NOMO-1 treated with dmso at 0.1 percent for 144 hours (cell line): ENCODE measurements around the gene MYH14.

Experiments used
- DNase-seq: peaks from one replicate; lab custom pipeline; 2025; ENCODE audit not compliant: unreplicated experiment; lab: John Stamatoyannopoulos, UW

The MYH14 gene

DNA sequence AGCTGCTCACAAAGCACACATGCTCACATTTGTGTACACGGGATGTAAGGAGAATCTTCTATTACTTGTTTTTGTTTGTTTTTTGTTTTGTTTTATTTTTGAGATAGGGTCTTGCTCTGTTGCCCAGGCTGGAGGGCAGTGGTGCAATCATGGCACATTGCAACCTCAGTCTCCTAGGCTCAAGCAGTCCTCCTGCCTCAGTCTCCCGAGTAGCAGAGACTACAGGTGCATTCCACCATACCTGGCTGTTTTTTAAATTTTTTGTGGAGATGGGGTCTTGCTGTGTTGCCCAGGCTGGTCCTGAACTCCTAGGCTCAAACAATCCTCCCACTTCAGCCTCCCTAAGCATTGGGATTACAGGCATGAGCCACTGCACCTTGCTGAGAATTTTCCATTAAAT, 83.9 kb downstream of the MYH14 start:
- DNase-seq, result no peak

DNA sequence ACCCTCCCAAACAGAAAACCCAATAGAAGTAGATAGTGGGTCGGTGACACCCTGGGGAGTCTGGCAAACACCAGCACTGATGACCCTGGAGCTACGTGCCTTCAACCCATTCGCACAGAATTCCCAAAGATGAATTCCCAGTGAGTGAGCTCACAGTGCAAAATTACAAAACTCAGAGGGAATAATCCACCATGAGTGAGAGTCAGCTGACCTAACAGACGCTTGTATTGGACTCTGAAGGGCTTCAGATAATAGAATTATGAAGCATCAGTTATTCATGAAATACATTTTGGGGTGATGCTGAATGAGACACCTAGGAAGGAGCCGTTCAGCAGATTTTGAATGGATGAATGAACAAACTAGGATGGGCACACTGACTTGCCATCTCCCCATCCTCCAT, 85.5 kb downstream of the MYH14 start:
- DNase-seq, result no peak

DNA sequence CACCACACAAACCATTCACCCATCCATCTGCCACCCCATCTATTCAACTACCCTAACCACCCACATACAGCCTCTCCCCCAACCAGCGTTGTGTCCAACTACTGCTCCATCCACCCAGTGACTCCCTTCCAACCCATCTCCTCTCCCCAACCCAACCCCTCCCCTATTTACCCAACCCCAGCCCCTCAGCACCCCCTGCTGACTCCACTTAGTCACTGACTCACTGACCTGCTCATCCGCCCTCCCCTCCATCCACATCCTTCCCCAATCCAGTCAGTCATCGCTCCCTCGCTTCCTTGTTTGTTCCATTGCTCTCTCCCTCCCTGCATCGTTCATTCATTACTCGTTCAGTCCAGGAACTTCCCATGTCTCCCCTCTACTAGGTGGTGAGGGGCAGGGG, 86.6 kb downstream of the MYH14 start:
- DNase-seq, result no peak

DNA sequence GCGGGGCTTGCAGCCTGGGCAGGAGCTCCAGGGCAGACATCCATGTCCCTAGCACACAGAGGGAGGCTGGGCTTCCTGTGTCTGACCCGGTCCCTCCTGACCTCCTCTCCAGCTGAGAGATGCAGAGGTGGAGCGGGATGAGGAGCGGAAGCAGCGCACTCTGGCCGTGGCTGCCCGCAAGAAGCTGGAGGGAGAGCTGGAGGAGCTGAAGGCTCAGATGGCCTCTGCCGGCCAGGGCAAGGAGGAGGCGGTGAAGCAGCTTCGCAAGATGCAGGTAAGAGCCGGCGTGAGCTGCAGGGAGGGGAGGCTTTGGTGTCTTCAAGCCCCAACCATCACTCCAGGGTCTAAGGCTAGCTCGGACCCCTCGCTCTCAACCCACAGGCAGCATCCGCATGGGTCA, 87.4 kb downstream of the MYH14 start:
- DNase-seq, result no peak

DNA sequence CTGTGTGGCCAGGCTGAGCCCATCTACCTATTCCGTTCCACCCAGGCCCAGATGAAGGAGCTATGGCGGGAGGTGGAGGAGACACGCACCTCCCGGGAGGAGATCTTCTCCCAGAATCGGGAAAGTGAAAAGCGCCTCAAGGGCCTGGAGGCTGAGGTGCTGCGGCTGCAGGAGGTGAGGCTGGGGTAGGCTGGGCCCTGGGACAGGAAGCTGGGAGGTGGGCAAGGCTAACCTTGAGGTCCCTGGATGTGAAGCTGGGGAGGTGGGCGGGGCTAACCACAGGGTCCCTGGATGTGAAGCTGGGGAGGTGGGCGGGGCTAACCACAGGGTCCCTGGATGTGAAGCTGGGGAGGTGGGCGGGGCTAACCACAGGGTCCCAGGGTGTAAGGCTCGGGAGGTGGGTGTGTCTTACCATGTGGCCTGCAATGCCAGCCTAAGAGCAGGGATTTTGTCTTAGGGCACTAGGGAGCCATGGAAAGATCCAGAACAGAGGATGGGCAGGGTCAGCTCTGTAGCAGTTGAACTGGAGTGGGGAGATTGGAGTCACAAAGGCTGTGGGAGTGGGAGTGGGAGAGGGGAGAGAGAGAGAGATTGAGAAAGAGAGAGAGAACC, 88.9 kb downstream of the MYH14 start:
- no peak for DNase-seq

DNA sequence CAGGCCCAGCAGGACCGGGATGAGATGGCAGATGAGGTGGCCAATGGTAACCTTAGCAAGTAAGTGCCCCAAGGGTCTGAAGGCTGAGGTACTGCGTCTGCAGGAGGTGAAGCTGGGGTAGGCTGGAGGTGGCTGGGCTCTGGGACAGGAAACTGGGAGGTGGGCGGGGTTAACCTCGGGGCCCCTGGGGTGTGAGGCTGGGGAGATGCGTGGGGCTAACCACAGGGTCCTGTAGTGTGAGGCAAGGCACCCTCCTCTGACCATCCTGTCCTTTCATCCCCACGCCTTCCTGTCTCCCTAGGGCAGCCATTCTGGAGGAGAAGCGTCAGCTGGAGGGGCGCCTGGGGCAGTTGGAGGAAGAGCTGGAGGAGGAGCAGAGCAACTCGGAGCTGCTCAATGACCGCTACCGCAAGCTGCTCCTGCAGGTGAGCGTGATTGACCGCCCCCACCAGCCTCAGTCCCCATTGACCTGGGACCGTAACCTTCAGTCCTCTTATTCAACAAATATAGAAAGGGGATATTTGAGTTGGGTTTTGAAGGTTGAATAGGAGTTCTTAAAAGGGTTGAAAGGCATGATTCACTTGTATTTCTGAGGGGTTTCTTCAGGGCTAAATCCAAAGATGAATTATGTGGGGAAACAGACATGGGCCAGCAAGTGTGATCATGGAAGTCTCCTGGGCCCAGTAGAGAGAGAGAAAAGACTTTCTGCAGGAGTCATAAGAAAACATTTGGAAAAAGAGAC, 90.0 kb downstream of the MYH14 start:
- no peak for DNase-seq

DNA sequence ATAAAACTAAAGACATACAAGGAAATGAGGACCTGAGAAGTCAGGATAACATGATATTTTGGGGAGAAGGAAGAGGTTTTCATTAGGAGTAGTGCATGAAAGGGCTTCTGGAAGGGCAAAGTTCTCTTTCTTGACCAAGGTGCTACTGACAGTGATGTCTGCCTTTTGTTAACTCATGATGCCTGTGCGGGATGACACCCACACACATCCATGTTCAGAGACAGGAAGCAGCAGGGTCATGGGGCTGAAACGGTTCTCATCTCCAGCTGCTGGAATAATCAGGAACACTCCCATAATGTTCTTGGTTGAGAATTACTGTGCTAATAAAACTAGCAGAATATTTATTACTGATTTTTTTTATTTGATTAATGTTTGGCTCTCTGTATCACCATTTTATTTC, 96.6 kb downstream of the MYH14 start:
- DNase-seq, result no peak

DNA sequence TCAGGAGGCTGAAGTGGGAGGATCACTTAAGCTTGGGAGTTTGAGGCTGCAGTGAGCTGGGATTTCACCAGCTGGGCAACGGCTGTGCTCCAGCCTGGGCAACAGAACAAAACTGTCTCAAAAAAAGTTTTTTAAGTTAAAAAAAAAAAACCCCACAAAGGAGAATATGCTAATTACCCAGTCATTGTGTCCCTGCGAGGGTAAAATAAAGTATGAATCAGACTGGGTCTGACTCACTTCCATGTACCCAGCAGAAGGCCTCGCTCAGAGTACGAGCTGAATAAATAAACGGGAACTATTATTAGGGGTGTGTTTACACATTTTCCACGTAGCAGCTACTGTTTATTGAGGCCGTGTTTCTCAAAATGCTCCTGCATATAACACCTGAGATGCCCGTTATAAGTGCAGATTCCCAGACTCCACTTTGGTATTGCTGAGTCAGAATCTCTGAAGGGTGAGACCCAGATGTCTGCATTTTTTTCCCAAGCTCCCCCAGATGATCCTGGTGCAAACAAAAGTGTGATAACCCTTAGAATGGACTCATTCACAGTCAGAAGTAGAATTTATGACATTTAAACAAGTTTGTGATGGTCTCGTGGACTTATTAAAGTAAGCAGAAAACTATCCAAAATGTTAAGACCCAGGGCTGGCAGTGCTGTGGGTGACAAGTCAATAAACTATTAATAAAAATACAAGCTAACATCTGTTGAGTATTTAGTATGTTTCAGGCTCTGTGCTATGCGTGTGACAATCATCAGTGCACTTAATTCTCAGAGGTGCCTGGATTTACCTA, 97.6 kb downstream of the MYH14 start:
- DNase-seq, result no peak

DNA sequence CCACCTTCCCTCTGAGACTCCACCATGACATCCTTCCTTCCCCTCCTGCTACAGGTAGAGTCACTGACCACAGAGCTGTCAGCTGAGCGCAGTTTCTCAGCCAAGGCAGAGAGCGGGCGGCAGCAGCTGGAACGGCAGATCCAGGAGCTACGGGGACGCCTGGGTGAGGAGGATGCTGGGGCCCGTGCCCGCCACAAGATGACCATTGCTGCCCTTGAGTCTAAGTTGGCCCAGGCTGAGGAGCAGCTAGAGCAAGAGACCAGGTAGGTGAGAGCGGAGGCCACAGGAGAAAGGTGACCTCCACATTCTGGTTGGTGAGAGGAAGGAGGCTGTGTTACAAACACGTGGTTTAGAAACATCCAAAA, 98.2 kb downstream of the MYH14 start:
- DNase-seq, result no peak

DNA sequence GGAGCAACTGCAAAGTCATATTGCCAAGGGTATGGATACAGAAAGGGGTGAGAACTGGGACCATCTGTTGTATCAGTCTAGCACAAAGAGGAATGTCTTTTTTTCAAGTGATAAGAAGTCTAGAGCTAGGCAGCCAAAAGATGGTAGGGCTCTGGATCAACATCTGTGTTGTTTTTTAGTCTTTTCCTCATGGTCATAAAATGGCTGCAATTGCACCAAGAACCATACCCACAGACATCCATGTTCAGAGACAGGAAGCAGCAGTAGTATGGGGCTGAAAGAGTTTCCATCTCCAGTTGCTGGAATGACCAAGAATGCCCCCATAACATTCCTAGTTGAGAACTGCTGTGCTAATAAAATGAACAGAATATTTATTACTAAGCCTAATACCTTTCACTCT, 100.1 kb downstream of the MYH14 start:
- DNase-seq, result no peak

DNA sequence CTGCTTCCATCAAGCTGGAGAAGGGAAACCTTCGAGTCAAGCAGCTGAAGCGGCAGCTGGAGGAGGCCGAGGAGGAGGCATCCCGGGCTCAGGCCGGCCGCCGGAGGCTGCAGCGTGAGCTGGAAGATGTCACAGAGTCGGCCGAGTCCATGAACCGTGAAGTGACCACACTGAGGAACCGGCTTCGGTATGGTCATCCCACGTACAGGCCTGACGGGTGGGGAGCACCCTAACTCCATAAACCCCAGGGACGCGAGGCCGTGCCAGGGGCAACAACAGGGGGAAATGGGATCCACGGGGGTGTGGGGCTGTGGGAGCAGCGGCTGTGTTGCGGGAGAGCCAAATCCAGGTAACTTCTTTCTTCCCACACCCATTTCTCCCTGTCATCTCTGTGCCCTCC, 105.6 kb downstream of the MYH14 start:
- DNase-seq, result no peak

DNA sequence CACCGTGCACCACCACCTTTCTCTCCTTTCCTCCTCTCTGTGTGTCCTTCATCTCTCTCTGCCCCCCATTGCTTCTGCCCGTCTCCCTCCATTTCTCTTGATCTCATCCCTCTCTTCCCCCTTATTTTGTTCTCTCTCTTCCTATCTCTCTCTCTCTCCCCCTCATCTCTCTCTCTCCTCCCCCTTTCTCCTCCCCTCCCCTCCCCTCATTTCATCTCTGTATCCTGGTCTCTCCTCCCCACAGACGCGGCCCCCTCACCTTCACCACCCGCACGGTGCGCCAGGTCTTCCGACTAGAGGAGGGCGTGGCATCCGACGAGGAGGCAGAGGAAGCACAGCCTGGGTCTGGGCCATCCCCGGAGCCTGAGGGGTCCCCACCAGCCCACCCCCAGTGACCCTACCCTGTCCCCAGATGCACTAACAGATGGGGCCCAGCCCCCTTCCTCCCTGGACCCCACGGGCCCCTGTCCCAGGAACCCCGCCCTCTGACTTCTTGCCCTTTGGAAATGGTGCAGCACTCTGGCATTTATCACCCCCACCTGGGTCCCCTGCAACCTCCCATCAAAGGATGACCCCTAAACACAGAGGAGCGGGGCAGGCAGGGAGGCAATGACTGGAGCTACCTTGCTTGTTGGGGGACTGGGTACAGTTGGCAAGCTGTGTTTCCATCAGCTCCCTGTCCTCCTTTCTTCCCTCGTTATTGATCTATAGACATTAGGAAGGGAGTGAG, 106.1 kb downstream of the MYH14 start:
- DNase-seq, result no peak

DNA sequence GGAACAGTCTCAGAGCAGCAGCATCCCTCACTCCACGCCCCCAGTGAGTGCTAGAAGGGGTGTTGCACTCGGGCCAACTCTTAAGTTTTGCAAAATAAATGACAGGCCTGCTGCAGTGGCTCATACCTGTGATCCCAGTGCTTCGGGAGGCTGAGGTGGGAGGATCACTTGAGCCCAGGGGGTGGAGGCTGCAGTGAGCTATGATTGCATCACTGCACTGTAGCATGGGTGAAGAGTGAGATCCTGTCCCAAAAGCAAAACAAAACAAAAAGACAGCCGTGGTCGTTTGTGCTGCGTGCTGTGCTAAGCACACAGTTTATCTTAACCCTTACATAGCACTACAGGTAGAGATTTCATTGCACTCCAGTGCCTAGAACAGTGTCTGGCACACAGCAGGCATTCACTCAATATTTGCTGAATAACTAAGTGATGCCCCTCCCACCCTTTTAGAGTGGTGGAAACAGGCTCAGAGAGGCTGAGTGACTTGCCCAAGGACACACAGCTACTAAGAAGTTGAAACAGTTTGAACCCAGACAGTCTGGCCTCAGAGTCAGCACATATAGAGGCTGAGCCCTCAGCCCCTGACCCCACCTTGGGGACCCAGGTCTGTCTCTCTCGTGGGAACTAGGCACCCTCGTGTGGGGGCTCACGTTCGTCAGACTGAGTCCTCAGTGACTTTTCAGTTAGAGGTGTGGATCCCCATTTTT, 107.5 kb downstream of the MYH14 start:
- DNase-seq, result no peak

DNA sequence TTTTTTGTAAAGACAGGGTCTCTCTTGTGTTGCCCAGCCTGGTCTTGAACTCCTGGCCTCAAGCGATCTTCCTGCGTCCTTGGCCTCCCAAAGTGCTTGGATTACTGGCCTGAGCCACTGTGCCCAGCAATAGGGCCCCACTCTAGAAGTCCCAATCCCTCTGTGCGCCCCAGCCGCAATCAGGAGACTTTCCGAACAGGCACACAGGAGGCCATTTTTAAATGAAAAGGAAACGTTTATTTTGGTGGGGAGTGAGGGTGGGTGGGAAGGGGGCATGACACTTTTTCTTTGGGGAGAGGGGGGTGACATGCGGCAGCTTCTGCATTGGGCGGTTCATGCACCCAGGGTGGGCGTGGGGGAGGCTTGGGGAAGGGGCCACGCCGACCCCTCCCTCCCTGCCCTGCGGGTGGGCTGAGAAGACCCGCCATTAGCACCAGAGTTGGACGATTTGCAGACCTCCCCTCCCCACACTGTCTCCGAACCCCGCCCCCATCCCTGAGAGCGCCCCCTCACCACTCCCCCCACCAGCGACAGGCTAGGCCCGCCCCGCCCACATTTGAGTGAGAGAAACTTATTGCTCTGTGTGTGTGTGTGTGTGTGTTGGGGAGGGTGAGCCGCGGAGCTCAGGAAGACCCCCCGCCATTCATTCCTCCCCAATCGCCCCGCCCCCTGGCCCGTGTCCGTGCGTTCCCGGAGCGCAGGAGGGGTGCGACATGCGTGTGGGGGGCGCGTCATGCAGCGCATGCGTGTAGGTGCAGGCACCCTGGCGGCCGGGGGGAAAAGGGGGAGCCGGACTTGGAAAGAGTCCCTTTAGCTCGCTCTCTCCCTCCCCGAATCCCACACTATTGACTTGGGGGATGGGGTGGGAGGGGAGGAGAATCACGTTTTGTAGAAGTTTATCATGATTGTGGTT, 108.6 kb downstream of the MYH14 start:
- DNase-seq, result no peak

DNA sequence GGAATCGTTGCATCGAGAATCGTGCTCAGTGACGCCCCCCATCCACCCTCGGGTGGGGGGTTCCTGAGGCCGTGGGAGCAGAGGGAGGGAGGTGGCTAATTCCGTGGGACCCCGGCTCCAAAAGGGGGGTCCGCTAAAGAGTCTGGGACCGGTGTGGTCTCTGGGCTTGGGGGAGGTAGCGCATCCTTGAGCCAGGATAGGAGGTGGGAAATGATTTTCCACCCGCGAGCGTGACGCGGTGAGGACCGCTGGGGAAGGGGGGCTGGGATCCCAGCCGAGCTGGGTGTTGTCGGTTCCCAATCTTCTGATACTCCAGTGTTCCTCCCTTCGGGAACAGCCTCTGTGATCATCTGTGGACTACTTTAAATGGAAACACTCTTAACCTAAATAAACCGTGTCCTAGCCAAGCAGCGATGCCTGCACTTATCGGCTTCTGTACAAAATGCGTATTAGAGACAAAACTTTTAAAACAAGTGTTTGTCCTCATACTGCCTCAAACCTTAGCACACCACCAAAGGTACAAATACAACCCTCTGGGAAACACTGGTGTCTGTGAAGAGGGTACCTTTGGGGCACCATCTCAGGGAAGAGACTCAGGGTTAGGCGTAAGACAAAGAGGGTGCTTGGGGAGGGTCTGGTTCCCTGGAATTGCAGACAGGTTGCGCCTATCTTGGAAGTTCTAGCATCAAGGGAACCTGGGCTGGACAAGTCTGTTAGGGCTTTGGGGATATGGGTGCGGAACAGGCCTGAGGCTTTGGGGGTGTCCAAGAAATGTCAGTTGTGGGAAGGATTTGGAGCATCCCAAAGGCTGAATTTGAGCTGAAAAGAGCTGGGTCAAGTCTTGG, 109.8 kb downstream of the MYH14 start:
- DNase-seq, result no peak

DNA sequence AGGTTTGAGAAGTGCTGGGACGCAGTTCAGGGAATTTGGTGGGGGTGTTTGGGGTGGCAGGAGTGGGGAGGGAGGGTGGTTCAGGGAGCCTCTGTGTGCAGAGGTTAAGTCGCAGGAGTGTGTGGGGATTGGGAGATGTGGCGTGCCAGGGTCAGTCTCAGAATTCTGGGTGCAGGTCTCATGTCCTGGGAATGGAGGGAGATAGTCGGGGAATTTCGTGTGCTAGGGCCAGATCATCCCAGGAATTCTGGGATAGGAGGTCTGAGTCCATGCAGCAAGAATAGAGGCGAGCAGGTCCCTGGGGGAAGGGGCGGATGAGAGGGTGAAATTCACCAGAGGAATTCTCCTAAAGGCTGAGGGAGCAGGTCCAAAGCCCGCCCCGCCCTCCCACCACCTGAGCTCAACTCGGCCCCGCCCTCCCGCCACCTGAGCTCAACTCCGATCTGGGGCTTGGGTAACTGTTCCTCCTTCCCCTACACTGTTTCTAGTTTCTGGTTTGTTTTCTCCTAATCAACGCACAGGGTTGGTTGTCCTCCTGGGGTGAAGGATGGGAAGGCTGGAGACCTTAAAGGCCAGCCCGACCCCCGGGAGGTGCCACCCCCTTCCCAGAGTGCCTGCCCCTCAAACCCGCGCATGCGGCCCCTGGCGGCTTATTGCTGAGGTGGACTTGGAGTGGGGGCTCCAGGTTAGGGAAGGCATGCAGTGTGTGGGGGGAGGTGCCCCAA, 110.6 kb downstream of the MYH14 start:
- no peak for DNase-seq

DNA sequence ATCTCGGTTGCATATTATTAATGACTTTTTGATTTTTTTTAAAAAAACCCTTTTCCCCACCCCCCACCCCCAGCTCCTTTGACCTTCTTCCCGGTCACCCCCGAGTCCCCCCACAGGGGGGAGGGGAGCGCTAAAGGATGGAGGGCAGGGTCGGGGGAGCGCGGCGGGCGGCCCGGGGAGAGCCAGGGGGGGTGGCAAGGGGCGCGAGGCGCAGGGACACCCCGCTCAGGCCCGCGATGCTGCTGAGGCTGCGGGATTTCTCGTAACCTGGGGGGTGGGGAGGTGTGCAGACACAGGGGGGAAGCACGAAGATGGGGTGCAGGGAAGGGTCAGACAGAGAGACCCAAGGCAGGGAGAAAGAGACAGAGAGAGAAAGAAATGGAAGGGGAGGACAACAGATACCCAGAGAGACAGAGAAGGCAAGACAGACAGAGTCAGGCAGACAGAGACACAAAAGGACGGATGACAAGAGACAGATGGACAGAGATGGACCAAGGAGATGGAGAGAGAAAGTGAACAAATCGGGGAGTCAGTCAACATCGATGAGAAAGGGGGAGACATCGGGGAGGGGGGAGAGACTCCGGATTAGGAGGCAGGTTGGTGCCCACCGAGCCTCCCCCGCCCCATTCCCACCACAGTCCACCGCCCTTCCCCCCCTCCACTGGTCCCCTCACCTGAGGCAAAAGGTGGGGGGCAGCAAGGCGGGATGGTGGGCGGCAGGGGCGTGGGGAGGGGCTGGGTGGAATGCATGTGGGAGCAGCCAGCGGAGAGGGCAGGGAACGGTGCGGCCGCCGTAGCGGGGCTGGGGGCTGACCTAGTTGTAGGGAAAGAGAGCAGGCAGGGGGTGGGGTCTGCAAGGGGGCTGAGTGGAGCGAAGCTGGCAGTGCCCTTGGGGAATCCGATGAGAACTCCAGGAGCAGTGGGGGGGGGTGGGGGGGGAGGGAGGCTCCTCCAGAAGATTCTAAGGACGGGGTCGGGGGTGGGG, 111.6 kb downstream of the MYH14 start:
- DNase-seq, result no peak
